Tibial artery (tissue), 4 donors: Measurements from ENCODE around the gene OCA2.
A peak's percentile ranks its signal among the peaks of the same experiment; 100 is the strongest.

Experiments
- DNase-seq, 2 donors: peaks; one replicate each; pipeline ENCODE4 v3.0.0-alpha.2; 2019
- H3K27ac ChIP-seq, 2 donors: fragments of 200-600 bp; sonication (generic) in 1 of 2; 1 replicate in 1 of 2; 2 replicates in 1 of 2; pipeline ENCODE4 v1.5.1; 2018 to 2019; ENCODE audit warnings: mild to moderate bottlenecking in 1 of 2
- H3K27me3 ChIP-seq, 2 donors: fragments of 200-600 bp; sonication (generic) in 1 of 2; one replicate each; pipeline versions ENCODE4 v1.5.1 to v1.6.0; 2016 to 2019
- H3K36me3 ChIP-seq, 3 donors: fragments of 200-600 bp; sonication (generic) in 2 of 3; one replicate each; pipeline ENCODE4 v1.5.1; 2016 to 2019; ENCODE audit warnings: mild to moderate bottlenecking in 2 of 3
- H3K4me1 ChIP-seq, 4 donors: fragments of 200-600 bp; sonication (generic) in 2 of 4; 1 replicate in 3 of 4; 2 replicates in 1 of 4; pipeline ENCODE4 v1.5.1; 2016 to 2019
- H3K4me3 ChIP-seq, 2 donors: fragments of 200-600 bp; sonication (generic) in 1 of 2; 1 replicate in 1 of 2; 2 replicates in 1 of 2; pipeline ENCODE4 v1.5.1; 2018 to 2019; ENCODE audit warnings: mild to moderate bottlenecking in 2 of 2
- H3K9me3 ChIP-seq, 3 donors: fragments of 200-600 bp; sonication (generic) in 1 of 3; one replicate each; pipeline ENCODE4 v1.5.1; 2016 to 2019
- CTCF ChIP-seq, 2 experiments: fragments of 200-600 bp in 1 of 2; fragments of 450-650 bp in 1 of 2; IDR thresholded peaks; one replicate each; pipeline ENCODE4 v1.5.1; 2017 to 2019; ENCODE audit warnings: antibody characterized with exemption in 2 of 2, mild to moderate bottlenecking in 1 of 2, moderate library complexity in 1 of 2
- intact Hi-C: fragments of 100-400 bp; cut with DNase I; formaldehyde crosslinking; loops from one replicate; pipeline ENCODE4 v1.15.0; 2023; ENCODE audit warnings: low total_unique reads

OCA2 gene

GRCh38 chr15:28113394-28114113, 14.4 kb upstream of the OCA2 start:
- Histone ChIP-seq H3K27me3 (no peaks in the 10 kb centered on the region), H3K4me1 (peaks cover 0 to 30% (median 16%) of the 10 kb centered on the region in 4 donors), H3K4me3 (no peak overlapping the region), H3K36me3 (peaks cover 49 to 74% (median 69%) of the 10 kb centered on the region in 3 donors), H3K27ac (no peak overlapping the region), H3K9me3 (no peaks in the 10 kb centered on the region)
- intact Hi-C loops = no loop called here
- no peak for DNase-seq
- TF ChIP-seq CTCF (IDR thresholded peaks at IDR 0.05) = no peak

GRCh38 chr15:28112962-28113361, 13.8 kb upstream of the OCA2 start:
- DNase-seq = no peak
- Histone ChIP-seq H3K27ac (peak overlapping the region in 1 of 2 donors; percentile 93), H3K4me1 (peaks cover 0 to 31% (median 16%) of the 10 kb centered on the region in 4 donors), H3K36me3 (peaks cover 44 to 68% (median 66%) of the 10 kb centered on the region in 3 donors), H3K9me3 (no peaks in the 10 kb centered on the region), H3K27me3 (no peaks in the 10 kb centered on the region), H3K4me3 (no peak overlapping the region)
- no peak for TF ChIP-seq CTCF (IDR thresholded peaks at IDR 0.05)
- intact Hi-C loops = no loop called here

DNA sequence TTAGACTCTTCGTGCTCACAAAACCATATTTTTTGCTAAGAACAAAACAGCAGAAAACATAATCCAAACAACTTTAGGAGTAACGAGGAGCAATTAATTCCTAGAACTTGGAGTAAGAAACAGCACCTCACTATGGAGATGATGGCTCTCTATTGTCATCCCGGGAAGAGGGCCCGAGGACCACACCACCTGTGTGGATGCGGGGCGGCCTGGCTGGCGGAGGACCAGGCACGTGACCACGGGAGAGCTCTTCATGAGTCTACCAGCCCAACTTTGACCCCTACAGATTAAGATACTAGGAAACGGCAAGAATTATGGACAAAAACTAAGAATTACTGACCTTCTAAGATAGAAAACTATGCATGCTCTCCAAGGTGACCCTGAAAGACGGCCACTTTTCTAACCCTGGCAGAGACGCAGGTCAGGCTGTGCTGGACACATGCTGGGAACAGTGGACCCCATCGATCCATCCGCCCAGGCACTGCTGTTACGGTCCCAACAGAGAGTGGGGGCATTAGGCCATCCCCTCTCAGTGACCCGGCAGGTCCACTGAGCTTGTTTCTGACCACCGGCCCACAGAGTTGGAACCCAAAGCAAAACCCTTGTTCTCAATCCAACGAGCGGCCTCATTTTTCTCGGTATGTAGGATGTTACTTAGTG, 13.1 kb upstream of the OCA2 start:
- no peaks in the 10 kb centered on the region for H3K9me3 ChIP-seq
- no peak for DNase-seq
- peaks cover 0 to 38% (median 23%) of the 10 kb centered on the region in 4 donors for H3K4me1 ChIP-seq
- no peaks in the 10 kb centered on the region for H3K27me3 ChIP-seq
- intact Hi-C loops = no loop called here
- no peak for TF ChIP-seq CTCF (IDR thresholded peaks at IDR 0.05)
- H3K4me3 ChIP-seq = no peak overlapping the region
- peak overlapping the region in 1 of 2 donors; percentile 93 for H3K27ac ChIP-seq
- H3K36me3 ChIP-seq = peaks cover 38 to 61% (median 61%) of the 10 kb centered on the region in 3 donors

GRCh38 chr15:28111543-28111942, 12.4 kb upstream of the OCA2 start:
- intact Hi-C loops = no loop called here
- no peak for TF ChIP-seq CTCF (IDR thresholded peaks at IDR 0.05)
- Histone ChIP-seq H3K27ac (peak overlapping the region in 1 of 2 donors; percentile 93), H3K27me3 (no peaks in the 10 kb centered on the region), H3K9me3 (no peaks in the 10 kb centered on the region), H3K36me3 (peaks cover 31 to 54% (median 54%) of the 10 kb centered on the region in 3 donors), H3K4me3 (no peak overlapping the region), H3K4me1 (peaks cover 0 to 42% (median 26%) of the 10 kb centered on the region in 4 donors)
- no peak for DNase-seq

GRCh38 chr15:28110481-28110881, 11.4 kb upstream of the OCA2 start:
- Histone ChIP-seq H3K36me3 (peaks cover 27 to 44% (median 43%) of the 10 kb centered on the region in 3 donors), H3K27me3 (no peaks in the 10 kb centered on the region), H3K9me3 (no peaks in the 10 kb centered on the region), H3K4me3 (no peak overlapping the region), H3K4me1 (peaks cover 0 to 46% (median 28%) of the 10 kb centered on the region in 4 donors), H3K27ac (peak overlapping the region; percentile 87 to 93)
- DNase-seq = peak; percentile 29 to 86
- no peak for TF ChIP-seq CTCF (IDR thresholded peaks at IDR 0.05)
- intact Hi-C loops = no loop called here
